Activated T-cell treated with anti-CD3 and anti-CD28 coated beads, Interleukin-2, amount 50 U/mL, for 72 hours (primary cell): ENCODE measurements around the gene TEAD1. TPM values are rescaled to one million over a fixed set of nuclear protein-coding genes. Genes with fewer than 3 reads are reported as not detected.

ENCODE experiments used
- ATAC-seq, 2 donors: fragments of 150-1000 bp; cut with Tn5 transposase; replicated peaks in 1 of 2; 2 replicates each; pipeline ENCODE4 v1.10.0; 2021; ENCODE audit warnings: moderate library complexity in 2 of 2, mild to moderate bottlenecking in 1 of 2
- DNase-seq, 2 donors: peaks; one replicate each; pipeline ENCODE4 v3.0.0; 2021 to 2022; ENCODE audit warnings: mixed read lengths in 1 of 2
- H3K27ac Mint-ChIP-seq: one replicate; pipeline ENCODE4 v1.8.0; 2022; ENCODE audit warnings: mild to moderate bottlenecking, moderate library complexity, mixed read lengths
- H3K27me3 Mint-ChIP-seq: one replicate; pipeline ENCODE4 v1.8.0; 2022; ENCODE audit warnings: low read depth, mixed read lengths
- H3K36me3 Mint-ChIP-seq, 2 donors: one replicate each; pipeline ENCODE4 v1.8.0; 2022; ENCODE audit warnings: mixed read lengths in 2 of 2, mild to moderate bottlenecking in 1 of 2; ENCODE audit not compliant: insufficient read depth in 2 of 2
- H3K4me1 Mint-ChIP-seq: one replicate; pipeline ENCODE4 v1.8.0; 2022; ENCODE audit warnings: low read depth, mixed read lengths
- H3K4me3 Mint-ChIP-seq, 2 donors: one replicate each; pipeline ENCODE4 v1.8.0; 2022; ENCODE audit warnings: mild to moderate bottlenecking in 2 of 2, mixed read lengths in 2 of 2, moderate library complexity in 2 of 2
- H3K9me3 Mint-ChIP-seq, 2 donors: one replicate each; pipeline ENCODE4 v1.8.0; 2022; ENCODE audit warnings: mixed read lengths in 2 of 2
- total RNA-seq, 2 donors: library from RNA; stranded (reverse); gene quantifications; one replicate each; pipeline ENCODE4 v1.2.3, GENCODE V29; 2022

The TEAD1 gene
- total RNA-seq, 2 donors from 2014 or later = 0.31 to 0.35 TPM

GRCh38 chr11:12943311-12943710 lies 269.1 kb downstream of the TEAD1 start:
- Mint-ChIP-seq H3K4me1 (no peaks in the 10 kb centered on the region), H3K9me3 (peaks cover 2% of the 10 kb centered on the region in 2 donors), H3K27ac (no peak overlapping the region), H3K36me3 (no peaks in the 10 kb centered on the region), H3K4me3 (no peak overlapping the region), H3K27me3 (peaks cover 14% of the 10 kb centered on the region)
- DNase-seq = no peak
- no peak for ATAC-seq

DNA sequence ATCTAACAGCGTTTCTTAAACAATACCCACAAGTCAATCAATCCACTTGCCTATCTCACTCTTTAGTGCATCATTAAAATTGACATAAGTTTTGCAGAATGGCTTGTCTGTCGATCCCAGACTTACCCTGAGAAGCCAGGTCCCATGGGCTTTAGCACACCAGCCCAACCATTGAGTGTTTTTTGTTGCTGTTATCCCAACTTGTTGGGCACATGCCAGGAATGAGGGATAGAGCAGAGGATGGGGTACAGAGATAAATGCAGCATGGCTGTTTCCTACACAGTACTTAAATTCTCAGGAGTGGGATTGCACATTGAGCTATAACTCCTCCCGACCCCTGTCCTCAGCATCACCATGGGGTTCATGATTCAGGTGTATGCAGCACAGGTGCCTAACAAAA lies 270.7 kb downstream of the TEAD1 start:
- DNase-seq = no peak
- peaks cover 14% of the 10 kb centered on the region for H3K27me3 Mint-ChIP-seq
- H3K9me3 Mint-ChIP-seq = peaks cover 2% of the 10 kb centered on the region in 2 donors
- no peak overlapping the region for H3K27ac Mint-ChIP-seq
- no peak for ATAC-seq
- H3K4me1 Mint-ChIP-seq = no peaks in the 10 kb centered on the region
- no peak overlapping the region for H3K4me3 Mint-ChIP-seq
- H3K36me3 Mint-ChIP-seq = no peaks in the 10 kb centered on the region

DNA sequence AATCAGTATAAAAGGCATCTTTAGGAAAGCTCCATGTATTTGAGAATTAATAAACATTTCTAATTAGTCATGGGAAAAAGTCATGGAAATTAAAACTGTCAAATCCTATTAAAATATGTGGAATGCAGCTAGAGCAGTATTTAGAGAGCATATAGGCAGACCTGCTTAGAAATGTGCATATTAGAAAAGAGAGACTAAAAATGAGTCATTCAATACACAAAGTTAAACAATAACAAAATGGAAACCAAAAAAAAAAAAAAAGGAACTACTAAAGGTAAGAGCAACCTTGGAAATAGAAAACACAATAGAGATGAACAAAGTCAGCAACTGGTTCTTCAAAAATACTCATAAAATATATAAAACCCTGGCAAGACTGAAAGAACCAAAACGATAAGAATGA lies 275.2 kb downstream of the TEAD1 start:
- DNase-seq (no peak), ATAC-seq (no peak)
- peaks cover 15% of the 10 kb centered on the region for H3K27me3 Mint-ChIP-seq
- peaks cover 1 to 4% of the 10 kb centered on the region in 2 donors for H3K36me3 Mint-ChIP-seq
- no peaks in the 10 kb centered on the region for H3K4me1 Mint-ChIP-seq
- no peak overlapping the region for H3K4me3 Mint-ChIP-seq
- H3K9me3 Mint-ChIP-seq = peaks cover 2 to 9% of the 10 kb centered on the region in 2 donors
- H3K27ac Mint-ChIP-seq = peak overlapping the region; percentile 64

DNA sequence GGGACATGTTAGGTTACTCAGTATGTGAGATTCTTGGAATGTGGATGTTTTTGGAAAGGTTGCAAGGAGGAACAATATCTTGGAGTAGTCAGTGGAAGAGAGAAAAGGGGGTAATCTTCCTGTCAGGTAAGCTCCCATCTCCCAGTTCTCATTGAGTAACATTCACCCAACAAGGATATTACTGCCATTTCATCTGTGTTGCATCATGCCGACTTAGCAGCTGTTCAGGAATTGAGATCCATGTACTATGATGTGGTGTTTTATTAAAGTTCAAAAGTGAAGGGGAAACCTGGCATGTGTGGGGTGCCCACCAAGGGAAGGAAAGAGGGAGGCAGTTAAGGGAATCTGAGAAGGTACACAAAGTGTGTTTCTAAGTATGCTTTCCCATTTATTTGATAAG lies 276.4 kb downstream of the TEAD1 start:
- H3K27ac Mint-ChIP-seq = no peak overlapping the region
- no peak overlapping the region for H3K4me3 Mint-ChIP-seq
- ATAC-seq (no peak), DNase-seq (no peak)
- peaks cover 15% of the 10 kb centered on the region for H3K27me3 Mint-ChIP-seq
- no peaks in the 10 kb centered on the region for H3K4me1 Mint-ChIP-seq
- H3K9me3 Mint-ChIP-seq = peaks cover 2 to 9% of the 10 kb centered on the region in 2 donors
- peaks cover 1 to 4% of the 10 kb centered on the region in 2 donors for H3K36me3 Mint-ChIP-seq

- ATAC-seq (no peak), DNase-seq (no peak)
- H3K4me3 Mint-ChIP-seq = no peak overlapping the region
- H3K27ac Mint-ChIP-seq = peak overlapping the region; percentile 18
- no peaks in the 10 kb centered on the region for H3K4me1 Mint-ChIP-seq
- H3K36me3 Mint-ChIP-seq = peaks cover 1 to 4% of the 10 kb centered on the region in 2 donors
- peaks cover 15% of the 10 kb centered on the region for H3K27me3 Mint-ChIP-seq
- peaks cover under 1 to 9% of the 10 kb centered on the region in 2 donors for H3K9me3 Mint-ChIP-seq
Observed at GRCh38 chr11:12951376-12951775, 277.2 kb downstream of the TEAD1 start.

DNA sequence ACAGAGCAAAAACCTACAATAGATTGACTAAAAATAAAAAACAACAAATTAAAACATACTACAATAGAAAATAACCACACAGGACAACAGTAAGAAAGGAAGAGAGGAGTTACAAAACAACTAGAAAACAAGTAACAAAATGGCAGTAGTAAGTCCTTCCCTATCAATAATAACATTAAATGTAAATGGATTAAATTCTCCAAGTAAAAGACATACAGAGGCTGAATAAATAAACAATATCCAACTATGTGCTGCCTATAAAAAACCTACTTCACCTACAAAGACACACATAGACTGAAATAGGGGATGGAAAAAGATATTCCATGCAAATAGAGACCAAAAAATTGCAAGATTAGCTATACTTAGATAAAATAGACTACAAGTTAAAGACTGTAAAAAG lies 277.9 kb downstream of the TEAD1 start:
- H3K27ac Mint-ChIP-seq = no peak overlapping the region
- DNase-seq = no peak
- peaks cover 0 to 9% of the 10 kb centered on the region in 2 donors for H3K9me3 Mint-ChIP-seq
- no peak for ATAC-seq
- peaks cover 15% of the 10 kb centered on the region for H3K27me3 Mint-ChIP-seq
- H3K4me1 Mint-ChIP-seq = no peaks in the 10 kb centered on the region
- no peak overlapping the region for H3K4me3 Mint-ChIP-seq
- peaks cover 1 to 4% of the 10 kb centered on the region in 2 donors for H3K36me3 Mint-ChIP-seq

- no peaks in the 10 kb centered on the region for H3K36me3 Mint-ChIP-seq
- no peak for ATAC-seq
- H3K4me1 Mint-ChIP-seq = no peaks in the 10 kb centered on the region
- peaks cover 21% of the 10 kb centered on the region for H3K27me3 Mint-ChIP-seq
- no peaks in the 10 kb centered on the region for H3K9me3 Mint-ChIP-seq
- no peak for DNase-seq
- H3K4me3 Mint-ChIP-seq = no peak overlapping the region
- H3K27ac Mint-ChIP-seq = no peak overlapping the region
Observed at GRCh38 chr11:12958986-12959385, 284.8 kb downstream of the TEAD1 start.

DNA sequence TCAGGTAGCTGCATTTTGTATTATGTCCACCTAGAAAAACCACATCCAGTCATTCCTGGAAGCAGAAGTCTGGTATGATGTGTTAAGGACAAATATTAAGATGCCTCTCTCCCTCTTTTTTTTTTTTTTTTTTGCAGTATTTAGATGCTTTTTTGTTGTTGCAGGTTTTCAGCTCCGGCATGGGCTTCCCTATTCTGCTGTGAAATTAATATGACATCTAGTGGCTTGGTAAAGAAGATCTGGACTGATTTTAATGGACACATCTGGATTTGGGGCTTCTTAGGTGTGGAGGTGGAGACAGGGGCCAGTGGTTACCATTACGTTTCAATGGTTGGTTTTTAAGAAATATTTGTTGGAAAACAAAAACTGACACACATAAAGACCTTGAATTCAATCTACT lies 287.4 kb downstream of the TEAD1 start:
- Mint-ChIP-seq H3K27me3 (peaks cover 21% of the 10 kb centered on the region), H3K27ac (no peak overlapping the region), H3K36me3 (no peaks in the 10 kb centered on the region), H3K4me1 (no peaks in the 10 kb centered on the region), H3K4me3 (no peak overlapping the region), H3K9me3 (no peaks in the 10 kb centered on the region)
- ATAC-seq (no peak), DNase-seq (no peak)

DNA sequence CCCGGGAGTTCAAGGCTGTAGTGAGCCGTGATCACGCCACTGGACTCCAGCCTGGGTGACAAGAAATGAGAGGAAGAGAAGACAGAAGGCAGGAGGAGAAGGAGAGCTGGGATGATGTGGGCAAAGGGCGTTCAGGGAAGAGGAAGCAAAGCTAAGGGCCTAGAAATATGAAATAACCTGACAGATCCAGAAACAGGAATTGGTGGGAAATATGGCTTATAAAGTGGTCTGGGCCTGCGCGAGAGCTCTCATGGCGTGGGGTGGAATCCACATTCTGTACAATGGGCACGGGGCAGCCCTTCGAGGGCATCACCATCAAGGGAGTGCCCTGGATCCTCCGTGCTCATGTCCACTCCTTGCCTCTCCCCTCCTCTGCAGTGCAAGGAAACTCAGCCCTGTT lies 288.1 kb downstream of the TEAD1 start:
- H3K4me3 Mint-ChIP-seq = no peak overlapping the region
- no peaks in the 10 kb centered on the region for H3K9me3 Mint-ChIP-seq
- H3K4me1 Mint-ChIP-seq = no peaks in the 10 kb centered on the region
- H3K36me3 Mint-ChIP-seq = no peaks in the 10 kb centered on the region
- no peak overlapping the region for H3K27ac Mint-ChIP-seq
- H3K27me3 Mint-ChIP-seq = peaks cover 21% of the 10 kb centered on the region
- DNase-seq (no peak), ATAC-seq (no peak)

- no peak overlapping the region for H3K4me3 Mint-ChIP-seq
- H3K9me3 Mint-ChIP-seq = no peaks in the 10 kb centered on the region
- ATAC-seq (no peak), DNase-seq (no peak)
- no peaks in the 10 kb centered on the region for H3K36me3 Mint-ChIP-seq
- H3K27me3 Mint-ChIP-seq = peaks cover 21% of the 10 kb centered on the region
- no peak overlapping the region for H3K27ac Mint-ChIP-seq
- no peaks in the 10 kb centered on the region for H3K4me1 Mint-ChIP-seq
Observed at GRCh38 chr11:12963051-12963450, 288.8 kb downstream of the TEAD1 start.

DNA sequence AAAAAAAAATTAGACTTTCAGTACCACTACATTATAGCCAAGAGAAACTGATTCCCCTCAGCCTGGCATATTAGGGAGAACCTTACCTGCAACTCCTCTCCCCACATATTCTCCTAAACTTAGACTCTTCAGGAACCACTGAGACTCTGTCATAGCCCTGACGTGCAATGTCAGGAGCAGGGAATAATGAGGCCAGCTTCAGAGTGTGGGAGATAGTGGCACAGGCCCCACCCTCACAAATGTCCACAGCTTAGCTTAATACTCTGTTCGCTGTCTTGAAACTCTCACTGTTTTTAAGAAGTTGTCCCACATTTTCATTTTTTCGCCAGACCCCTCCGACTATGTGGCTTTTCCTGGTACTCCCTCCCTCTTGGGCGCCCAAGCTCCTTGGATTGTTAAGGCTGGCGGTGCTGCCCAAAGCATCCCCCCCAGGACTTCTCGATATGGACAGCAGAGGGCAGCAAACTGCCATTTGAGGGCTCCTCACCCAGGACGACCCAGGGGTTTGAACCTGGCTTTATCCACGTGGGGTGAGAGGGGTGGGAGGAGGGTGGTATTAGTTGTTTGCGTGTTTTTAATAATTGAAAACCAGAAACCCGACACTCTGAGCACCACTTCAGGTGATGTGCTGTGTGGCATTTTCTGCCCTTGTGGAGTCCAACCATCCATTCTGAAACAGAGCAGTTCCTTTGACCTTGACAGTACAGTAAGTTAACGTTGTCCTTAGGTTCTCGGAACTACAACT lies 289.7 kb downstream of the TEAD1 start:
- H3K27me3 Mint-ChIP-seq = peaks cover 15% of the 10 kb centered on the region
- no peaks in the 10 kb centered on the region for H3K4me1 Mint-ChIP-seq
- no peak overlapping the region for H3K4me3 Mint-ChIP-seq
- DNase-seq (peak; percentile 60 to 72), ATAC-seq (peak; percentile 83 to 84)
- H3K36me3 Mint-ChIP-seq = no peaks in the 10 kb centered on the region
- no peak overlapping the region for H3K27ac Mint-ChIP-seq
- no peaks in the 10 kb centered on the region for H3K9me3 Mint-ChIP-seq

GRCh38 chr11:12964650-12965049 lies 290.4 kb downstream of the TEAD1 start:
- ATAC-seq (no peak), DNase-seq (no peak)
- no peaks in the 10 kb centered on the region for H3K4me1 Mint-ChIP-seq
- no peaks in the 10 kb centered on the region for H3K9me3 Mint-ChIP-seq
- no peak overlapping the region for H3K4me3 Mint-ChIP-seq
- H3K27ac Mint-ChIP-seq = no peak overlapping the region
- H3K27me3 Mint-ChIP-seq = peaks cover 15% of the 10 kb centered on the region
- no peaks in the 10 kb centered on the region for H3K36me3 Mint-ChIP-seq

DNA sequence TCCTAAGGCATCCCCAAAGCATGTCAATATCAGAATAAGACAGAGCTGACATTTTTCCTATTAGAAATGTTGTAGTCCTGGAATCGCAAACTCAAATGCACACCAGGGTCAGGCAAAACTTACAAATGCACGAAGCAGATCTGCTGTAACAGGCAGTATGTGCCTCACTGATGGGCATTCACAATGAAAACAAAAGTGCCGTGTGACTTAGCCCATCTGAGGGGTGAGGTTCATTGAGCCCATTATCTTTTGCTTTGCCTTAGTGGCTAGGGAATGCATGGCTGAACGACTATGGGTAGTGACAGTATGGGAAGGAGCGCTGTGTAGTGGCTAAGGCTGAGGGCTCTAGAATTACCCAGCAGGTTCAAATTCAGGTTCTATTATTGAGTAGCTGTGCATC lies 291.8 kb downstream of the TEAD1 start:
- Mint-ChIP-seq H3K36me3 (no peaks in the 10 kb centered on the region), H3K27ac (no peak overlapping the region), H3K27me3 (peaks cover 13% of the 10 kb centered on the region), H3K4me3 (no peak overlapping the region), H3K4me1 (no peaks in the 10 kb centered on the region), H3K9me3 (no peaks in the 10 kb centered on the region)
- ATAC-seq (no peak), DNase-seq (no peak)

DNA sequence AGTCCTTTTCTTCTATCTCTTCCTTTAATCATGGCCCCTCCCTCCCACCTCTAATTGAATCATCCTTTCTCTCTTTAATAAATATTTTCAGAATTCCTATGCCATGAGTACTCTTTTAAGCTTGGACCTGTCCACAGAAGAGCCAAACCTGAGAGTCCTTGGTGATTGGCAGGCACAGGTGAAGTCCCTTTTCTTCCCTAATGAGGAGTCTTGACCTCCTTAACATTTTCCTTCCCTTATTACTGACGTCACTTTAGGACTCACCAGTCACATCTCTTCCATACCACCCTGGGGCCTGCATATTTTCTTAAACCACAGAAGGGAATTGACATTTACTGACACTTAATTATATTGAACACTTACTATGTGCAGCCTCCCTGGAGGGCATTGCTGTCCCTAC lies 293.9 kb downstream of the TEAD1 start:
- Mint-ChIP-seq H3K27ac (no peak overlapping the region), H3K9me3 (no peaks in the 10 kb centered on the region)

More for the DNA sequence above, 293.9 kb downstream of the TEAD1 start:
- DNase-seq (no peak), ATAC-seq (no peak)
- H3K4me1 Mint-ChIP-seq = no peaks in the 10 kb centered on the region
- peaks cover 12% of the 10 kb centered on the region for H3K27me3 Mint-ChIP-seq
- no peak overlapping the region for H3K4me3 Mint-ChIP-seq
- no peaks in the 10 kb centered on the region for H3K36me3 Mint-ChIP-seq
